K562 (cell line): ENCODE measurements around the gene CDC123. TPM values are rescaled to one million over a fixed set of nuclear protein-coding genes. Genes with fewer than 3 reads are reported as not detected.

ENCODE experiments used
- ATAC-seq: fragments of 200-7000 bp; cut with Tn5 transposase; 3 replicates; pipeline ENCODE4 v1.9.1; 2020; ENCODE audit warnings: moderate library complexity
- BruUV-seq: library from RNA; stranded (reverse); fragments of 400-500 nt; replicated peaks from 2 replicates; lab custom pipeline; 2021; lab: Mats Ljungman, UMichigan
- CTCF ChIA-PET: fragments of 300-600 bp; formaldehyde crosslinking; extraction: SDS; loops from one replicate; lab custom pipeline; 2021; ENCODE audit warnings: low intra/inter-chr PET ratio; lab: Yijun Ruan, JAX
- POLR2A ChIA-PET: fragments of 300-600, 350-650 bp; sonication (Branson Sonifier 250); formaldehyde crosslinking; extraction: SDS; loops from one replicate; lab custom pipeline; 2021; ENCODE audit warnings: antibody characterized with exemption, inconsistent platforms; lab: Yijun Ruan, JAX
- DNase-seq, 4 experiments: peaks; one replicate each; pipeline versions ENCODE4 v3.0.0 to v3.0.0-alpha.2; 2011 to 2018; ENCODE audit warnings: low spot score in 3 of 4, mixed read lengths in 3 of 4; ENCODE audit errors: extremely low read depth in 1 of 4
- FAIRE-seq: peaks from 2 replicates; lab custom pipeline; 2011; peaks lifted over from hg19 to GRCh38; lab: Jason Lieb, UNC
- H2AFZ ChIP-seq: 2 replicates; pipeline ENCODE4 v1.6.0; 2011; ENCODE audit warnings: low read depth, low read length, control low read depth, inconsistent platforms
- H3K27ac ChIP-seq: fragments of 200-600 bp; 3 replicates; pipeline ENCODE4 v1.8.0; 2011; ENCODE audit warnings: low read depth, mild to moderate bottlenecking, control low read depth, inconsistent platforms, low read length, moderate library complexity, mixed read lengths; ENCODE audit errors: extremely low read depth
- H3K27me3 ChIP-seq, 2 experiments: fragments of 300-600 bp in 1 of 2; 2 replicates in 1 of 2; 3 replicates in 1 of 2; pipeline versions ENCODE4 v1.6.0 to v1.8.0; 2011; ENCODE audit warnings: inconsistent platforms in 2 of 2, low read length in 2 of 2, mild to moderate bottlenecking in 1 of 2, mixed read lengths in 1 of 2, moderate library complexity in 1 of 2; ENCODE audit not compliant: control insufficient read depth in 2 of 2, insufficient read depth in 2 of 2
- H3K36me3 ChIP-seq: fragments of 300-600 bp; 3 replicates; pipeline ENCODE4 v1.8.0; 2011; ENCODE audit warnings: mild to moderate bottlenecking, low read length, inconsistent platforms; ENCODE audit not compliant: control insufficient read depth, insufficient read depth
- H3K4me1 ChIP-seq, 2 experiments: fragments of 200-600 bp in 1 of 2; replicated peaks in 1 of 2; 2 replicates in 1 of 2; 3 replicates in 1 of 2; pipeline versions ENCODE4 v1.5.1 to v1.8.0; 2011; ENCODE audit warnings: inconsistent platforms in 2 of 2, low read length in 2 of 2, mild to moderate bottlenecking in 1 of 2, mixed read lengths in 1 of 2, moderate library complexity in 1 of 2; ENCODE audit not compliant: control insufficient read depth in 2 of 2, insufficient read depth in 2 of 2
- H3K4me2 ChIP-seq: 2 replicates; pipeline ENCODE4 v1.6.1; 2011; ENCODE audit warnings: low read length, control low read depth, inconsistent platforms, mixed read lengths; ENCODE audit not compliant: insufficient read depth
- H3K4me3 ChIP-seq: fragments of 200-600 bp; sonication (generic), shearing (Covaris generic); 2 replicates; pipeline ENCODE4 v1.5.1; 2016; ENCODE audit warnings: control low read depth, inconsistent platforms
- H3K79me2 ChIP-seq: fragments of 200-600 bp; 3 replicates; pipeline ENCODE4 v1.8.0; 2011; ENCODE audit warnings: low read length, inconsistent platforms; ENCODE audit not compliant: control insufficient read depth, insufficient read depth
- H3K9ac ChIP-seq, 2 experiments: 2 replicates each; pipeline versions ENCODE4 v1.6.0 to v1.6.1; 2011; ENCODE audit warnings: low read depth in 2 of 2, low read length in 2 of 2, control low read depth in 1 of 2, inconsistent platforms in 1 of 2, mild to moderate bottlenecking in 1 of 2, mixed read lengths in 1 of 2; ENCODE audit not compliant: insufficient read depth in 1 of 2
- H3K9me1 ChIP-seq: one replicate; pipeline ENCODE4 v1.6.0; 2011; ENCODE audit warnings: inconsistent platforms, mild to moderate bottlenecking, low read length, moderate library complexity; ENCODE audit not compliant: control insufficient read depth, insufficient read depth
- H3K9me3 ChIP-seq: replicated peaks from 2 replicates; pipeline ENCODE4 v1.5.1; 2011; ENCODE audit warnings: low read depth, low read length, inconsistent platforms; ENCODE audit not compliant: control insufficient read depth, insufficient read depth
- H4K20me1 ChIP-seq: replicated peaks from 2 replicates; pipeline ENCODE4 v1.6.1; 2011; ENCODE audit warnings: low read length, inconsistent platforms, mixed read lengths; ENCODE audit not compliant: control insufficient read depth, insufficient read depth
- HCFC1 ChIP-seq: IDR thresholded peaks from 2 replicates; pipeline ENCODE4 v1.6.1; 2012; ENCODE audit warnings: low read depth, low read length, improper control_type of control experiment
- MITF ChIP-seq: IDR thresholded peaks from 2 replicates; pipeline ENCODE4 v1.6.1; 2014; ENCODE audit warnings: antibody characterized with exemption
- ZNF408 ChIP-seq: fragments of 250-450 bp; sonication (Bioruptor Pico); IDR thresholded peaks from 2 replicates; pipeline ENCODE4 v1.4.0; 2020; ENCODE audit warnings: low read depth, mild to moderate bottlenecking, moderate library complexity
- ZNF76 ChIP-seq: fragments of 250-450 bp; sonication (Bioruptor Pico); IDR thresholded peaks from 2 replicates; pipeline ENCODE4 v1.4.0; 2020; ENCODE audit warnings: mild to moderate bottlenecking, moderate library complexity, borderline replicate concordance
- WGBS: fragments of 100-300 bp; shearing (Covaris generic); methylation state at CpG from one replicate; pipeline ENCODE4 v1.1.6; 2016; ENCODE audit warnings: low coverage, mixed read lengths; ENCODE audit not compliant: insufficient coverage; ENCODE audit errors: missing lambda C conversion rate; 5-methylcytosine and 5-hydroxymethylcytosine counted together
- in situ Hi-C: fragments of 300-500 bp; cut with MboI; formaldehyde crosslinking; loops from 4 replicates; pipeline ENCODE4 v1.15.0; 2018; ENCODE audit warnings: inconsistent platforms, mixed read lengths
- intact Hi-C: fragments of 100-400 bp; cut with micrococcal nuclease; formaldehyde crosslinking; loops from 2 replicates; pipeline ENCODE4 v1.14.2; 2022
- polyA plus RNA-seq, 8 experiments: library from polyadenylated mRNA; depleted of rRNA in 4 of 8; stranded (reverse) in 5 of 8; unstranded in 3 of 8; fragments of >200 nt; fragmentation: Nextera tagmentation in 2 of 8; fragmentation: Illumina TruSeq in 1 of 8; extraction: Ambion mirVana in 2 of 8; extraction: Trizol in 1 of 8; gene quantifications; 2 replicates each; pipeline versions ENCODE4 v1.2.1 to v1.2.3, GENCODE V29; 2011 to 2014; ENCODE audit warnings: inconsistent platforms in 1 of 8, missing spikeins in 1 of 8
- total RNA-seq, 7 experiments: library from RNA; depleted of rRNA in 6 of 7; stranded (reverse); fragments of >200 nt in 6 of 7; fragmentation: Illumina TruSeq in 2 of 7; extraction: Trizol in 2 of 7; gene quantifications; 2 replicates each; pipeline versions ENCODE4 v1.2.1 to v1.2.3, GENCODE V29; 2011 to 2021; ENCODE audit warnings: low replicate concordance in 1 of 7

The CDC123 gene
- total and polyA plus RNA-seq, 9 of the 15 experiments (the other 6 are each of a cell fraction or from before 2014, with no cell fraction given): 137 to 288 (median 175) TPM

GRCh38 chr10:12241810-12242529 is 46.0 kb downstream of the CDC123 start:
- no peak overlapping the region for H3K27ac ChIP-seq
- ATAC-seq (no peak), FAIRE-seq (no peak), DNase-seq (no peak)
- H3K9ac ChIP-seq: no peak overlapping the region; a peak in 1 of 4 replicates
- no peaks in the 10 kb centered on the region for H3K9me1 ChIP-seq
- H3K4me3 ChIP-seq: no peak overlapping the region
- TF ChIP-seq MITF (no peak), ZNF408 (CRISPR knock-in tag) (no peak), HCFC1 (no peak), ZNF76 (CRISPR knock-in tag) (no peak)
- in situ Hi-C loops: no loop called here
- no peak overlapping the region for H3K4me2 ChIP-seq
- POLR2A ChIA-PET: interaction anchor here (0.7 to 1.0 kb wide), 2 partner anchors 24 to 91 kb away, joined by 3 read pairs; no protein-coding TSS in a partner anchor
- no peaks in the 10 kb centered on the region for H3K4me1 ChIP-seq
- CTCF ChIA-PET: no interaction called here
- BruUV-seq: no TSS peak
- H2AFZ ChIP-seq: no peak overlapping the region
- peaks cover 83% of the 10 kb centered on the region for H3K36me3 ChIP-seq
- 91% methylated on average over 17 of the region's 19 CpGs for WGBS
- intact Hi-C loops: no loop called here
- peaks cover 4% of the 10 kb centered on the region; the same call in 1 of the 3 replicates for H3K79me2 ChIP-seq
- H4K20me1 ChIP-seq: 0 out of 2 replicates have a peak, but pooled peaks cover 3% of the 10 kb centered on the region
- no peaks in the 10 kb centered on the region for H3K27me3 ChIP-seq
- H3K9me3 ChIP-seq: no peaks in the 10 kb centered on the region
